WTC11 (cell line): ENCODE results near the gene CTTN.

Source experiments
- ETV6 ChIP-seq: sonication (generic); formaldehyde crosslinking; IDR thresholded peaks from 2 replicates; pipeline ENCODE4 v1.8.1; 2022; ENCODE audit warnings: mild to moderate bottlenecking, missing genetic modification reagents
- IRF1 ChIP-seq: sonication (generic); formaldehyde crosslinking; IDR thresholded peaks from 2 replicates; pipeline ENCODE4 v1.8.0; 2023; ENCODE audit warnings: missing genetic modification reagents
- MAX ChIP-seq: sonication (generic); formaldehyde crosslinking; IDR thresholded peaks from 2 replicates; pipeline ENCODE4 v1.8.0; 2022; ENCODE audit warnings: mild to moderate bottlenecking, missing genetic modification reagents
- NFYB ChIP-seq: sonication (generic); formaldehyde crosslinking; conservative IDR thresholded peaks from 2 replicates; pipeline ENCODE4 v1.8.0; 2022; ENCODE audit warnings: low read depth, missing genetic modification reagents
- NR3C1 ChIP-seq: sonication (generic); formaldehyde crosslinking; conservative IDR thresholded peaks from 2 replicates; pipeline ENCODE4 v1.8.1; 2023; ENCODE audit warnings: low read depth, mild to moderate bottlenecking, missing genetic modification reagents
- SP1 ChIP-seq: sonication (generic); formaldehyde crosslinking; conservative IDR thresholded peaks from 2 replicates; pipeline ENCODE4 v1.8.1; 2022; ENCODE audit warnings: missing genetic modification reagents
- TEAD1 ChIP-seq: sonication (generic); formaldehyde crosslinking; IDR thresholded peaks from 2 replicates; pipeline ENCODE4 v1.8.0; 2022; ENCODE audit warnings: mild to moderate bottlenecking, missing genetic modification reagents
- USF2 ChIP-seq: sonication (generic); formaldehyde crosslinking; IDR thresholded peaks from 2 replicates; pipeline ENCODE4 v1.8.1; 2023; ENCODE audit warnings: mild to moderate bottlenecking, missing genetic modification reagents, moderate library complexity
- ZNF396 ChIP-seq: fragments of 250-450 bp; sonication (Bioruptor Pico); IDR thresholded peaks from 2 replicates; pipeline ENCODE4 v1.8.0; 2021; ENCODE audit warnings: mild to moderate bottlenecking, moderate library complexity, borderline replicate concordance
- ZSCAN18 ChIP-seq: fragments of 250-450 bp; sonication (Bioruptor Pico); IDR thresholded peaks from 2 replicates; pipeline ENCODE4 v2.1.2; 2022; ENCODE audit warnings: mild to moderate bottlenecking, moderate library complexity
- TF ChIP-seq, protein P1 (sequence below): fragments of 200-600 bp; IDR thresholded peaks from 2 replicates; pipeline ENCODE4 v1.8.0; 2022; ENCODE audit warnings: antibody characterized with exemption
- TF ChIP-seq, protein P2 (sequence below): sonication (generic); formaldehyde crosslinking; conservative IDR thresholded peaks from 2 replicates; pipeline ENCODE4 v1.8.1; 2023; ENCODE audit warnings: mild to moderate bottlenecking, low read depth, missing genetic modification reagents, moderate library complexity
- TF ChIP-seq, protein P3 (sequence below): sonication (generic); formaldehyde crosslinking; IDR thresholded peaks from 2 replicates; pipeline ENCODE4 v1.8.0; 2022; ENCODE audit warnings: mild to moderate bottlenecking, missing genetic modification reagents
- TF ChIP-seq, protein P4 (sequence below): sonication (generic); formaldehyde crosslinking; IDR thresholded peaks from 2 replicates; pipeline ENCODE4 v1.8.1; 2022; ENCODE audit warnings: missing genetic modification reagents, borderline replicate concordance

GRCh38 chr11:70462818-70463477 is 64.6 kb downstream of the CTTN start:
- TF ChIP-seq, protein P1, sequence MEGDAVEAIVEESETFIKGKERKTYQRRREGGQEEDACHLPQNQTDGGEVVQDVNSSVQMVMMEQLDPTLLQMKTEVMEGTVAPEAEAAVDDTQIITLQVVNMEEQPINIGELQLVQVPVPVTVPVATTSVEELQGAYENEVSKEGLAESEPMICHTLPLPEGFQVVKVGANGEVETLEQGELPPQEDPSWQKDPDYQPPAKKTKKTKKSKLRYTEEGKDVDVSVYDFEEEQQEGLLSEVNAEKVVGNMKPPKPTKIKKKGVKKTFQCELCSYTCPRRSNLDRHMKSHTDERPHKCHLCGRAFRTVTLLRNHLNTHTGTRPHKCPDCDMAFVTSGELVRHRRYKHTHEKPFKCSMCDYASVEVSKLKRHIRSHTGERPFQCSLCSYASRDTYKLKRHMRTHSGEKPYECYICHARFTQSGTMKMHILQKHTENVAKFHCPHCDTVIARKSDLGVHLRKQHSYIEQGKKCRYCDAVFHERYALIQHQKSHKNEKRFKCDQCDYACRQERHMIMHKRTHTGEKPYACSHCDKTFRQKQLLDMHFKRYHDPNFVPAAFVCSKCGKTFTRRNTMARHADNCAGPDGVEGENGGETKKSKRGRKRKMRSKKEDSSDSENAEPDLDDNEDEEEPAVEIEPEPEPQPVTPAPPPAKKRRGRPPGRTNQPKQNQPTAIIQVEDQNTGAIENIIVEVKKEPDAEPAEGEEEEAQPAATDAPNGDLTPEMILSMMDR: no peak
- TF ChIP-seq IRF1: no peak
- TF ChIP-seq, protein P2, sequence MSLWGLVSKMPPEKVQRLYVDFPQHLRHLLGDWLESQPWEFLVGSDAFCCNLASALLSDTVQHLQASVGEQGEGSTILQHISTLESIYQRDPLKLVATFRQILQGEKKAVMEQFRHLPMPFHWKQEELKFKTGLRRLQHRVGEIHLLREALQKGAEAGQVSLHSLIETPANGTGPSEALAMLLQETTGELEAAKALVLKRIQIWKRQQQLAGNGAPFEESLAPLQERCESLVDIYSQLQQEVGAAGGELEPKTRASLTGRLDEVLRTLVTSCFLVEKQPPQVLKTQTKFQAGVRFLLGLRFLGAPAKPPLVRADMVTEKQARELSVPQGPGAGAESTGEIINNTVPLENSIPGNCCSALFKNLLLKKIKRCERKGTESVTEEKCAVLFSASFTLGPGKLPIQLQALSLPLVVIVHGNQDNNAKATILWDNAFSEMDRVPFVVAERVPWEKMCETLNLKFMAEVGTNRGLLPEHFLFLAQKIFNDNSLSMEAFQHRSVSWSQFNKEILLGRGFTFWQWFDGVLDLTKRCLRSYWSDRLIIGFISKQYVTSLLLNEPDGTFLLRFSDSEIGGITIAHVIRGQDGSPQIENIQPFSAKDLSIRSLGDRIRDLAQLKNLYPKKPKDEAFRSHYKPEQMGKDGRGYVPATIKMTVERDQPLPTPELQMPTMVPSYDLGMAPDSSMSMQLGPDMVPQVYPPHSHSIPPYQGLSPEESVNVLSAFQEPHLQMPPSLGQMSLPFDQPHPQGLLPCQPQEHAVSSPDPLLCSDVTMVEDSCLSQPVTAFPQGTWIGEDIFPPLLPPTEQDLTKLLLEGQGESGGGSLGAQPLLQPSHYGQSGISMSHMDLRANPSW (CRISPR knock-in tag): no peak
- TF ChIP-seq, protein P3, sequence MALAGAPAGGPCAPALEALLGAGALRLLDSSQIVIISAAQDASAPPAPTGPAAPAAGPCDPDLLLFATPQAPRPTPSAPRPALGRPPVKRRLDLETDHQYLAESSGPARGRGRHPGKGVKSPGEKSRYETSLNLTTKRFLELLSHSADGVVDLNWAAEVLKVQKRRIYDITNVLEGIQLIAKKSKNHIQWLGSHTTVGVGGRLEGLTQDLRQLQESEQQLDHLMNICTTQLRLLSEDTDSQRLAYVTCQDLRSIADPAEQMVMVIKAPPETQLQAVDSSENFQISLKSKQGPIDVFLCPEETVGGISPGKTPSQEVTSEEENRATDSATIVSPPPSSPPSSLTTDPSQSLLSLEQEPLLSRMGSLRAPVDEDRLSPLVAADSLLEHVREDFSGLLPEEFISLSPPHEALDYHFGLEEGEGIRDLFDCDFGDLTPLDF (CRISPR knock-in tag): no peak
- TF ChIP-seq SP1: no peak
- TF ChIP-seq, protein P4, sequence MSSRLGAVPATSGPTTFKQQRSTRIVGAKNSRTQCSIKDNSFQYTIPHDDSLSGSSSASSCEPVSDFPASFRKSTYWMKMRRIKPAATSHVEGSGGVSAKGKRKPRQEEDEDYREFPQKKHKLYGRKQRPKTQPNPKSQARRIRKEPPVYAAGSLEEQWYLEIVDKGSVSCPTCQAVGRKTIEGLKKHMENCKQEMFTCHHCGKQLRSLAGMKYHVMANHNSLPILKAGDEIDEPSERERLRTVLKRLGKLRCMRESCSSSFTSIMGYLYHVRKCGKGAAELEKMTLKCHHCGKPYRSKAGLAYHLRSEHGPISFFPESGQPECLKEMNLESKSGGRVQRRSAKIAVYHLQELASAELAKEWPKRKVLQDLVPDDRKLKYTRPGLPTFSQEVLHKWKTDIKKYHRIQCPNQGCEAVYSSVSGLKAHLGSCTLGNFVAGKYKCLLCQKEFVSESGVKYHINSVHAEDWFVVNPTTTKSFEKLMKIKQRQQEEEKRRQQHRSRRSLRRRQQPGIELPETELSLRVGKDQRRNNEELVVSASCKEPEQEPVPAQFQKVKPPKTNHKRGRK (CRISPR knock-in tag): no peak
- TF ChIP-seq MAX (CRISPR knock-in tag): no peak
- peak; percentile 89 for TF ChIP-seq USF2
- no peak for TF ChIP-seq TEAD1 (CRISPR knock-in tag)
- no peak for TF ChIP-seq ZSCAN18 (CRISPR knock-in tag)
- TF ChIP-seq ZNF396 (CRISPR knock-in tag): no peak
- TF ChIP-seq NFYB: peak; percentile 76
- TF ChIP-seq ETV6 (CRISPR knock-in tag): no peak
- TF ChIP-seq NR3C1: no peak
